Chondrocyte (in vitro differentiated cells): Measurements from ENCODE around the gene FAM50B. TPM values are rescaled to one million over a fixed set of nuclear protein-coding genes. Genes with fewer than 3 reads are reported as not detected.
A peak's percentile ranks its signal among the peaks of the same experiment; 100 is the strongest.

Experiments
- DNase-seq: peaks from one replicate; pipeline ENCODE4 v3.0.0; 2021; ENCODE audit warnings: mixed read lengths, low spot score
- H3K27ac Mint-ChIP-seq: one replicate; pipeline ENCODE4 v1.8.0; 2021; ENCODE audit warnings: mild to moderate bottlenecking, moderate library complexity, mixed read lengths; ENCODE audit not compliant: unreplicated experiment
- H3K27me3 Mint-ChIP-seq: 2 replicates; pipeline ENCODE4 v1.8.0; 2021; ENCODE audit warnings: low read depth, mixed read lengths
- H3K36me3 Mint-ChIP-seq: 2 replicates; pipeline ENCODE4 v1.8.0; 2021; ENCODE audit warnings: low read depth, mixed read lengths
- H3K4me1 Mint-ChIP-seq: 2 replicates; pipeline ENCODE4 v1.8.0; 2021; ENCODE audit warnings: low read depth, mild to moderate bottlenecking, mixed read lengths
- H3K4me3 Mint-ChIP-seq: one replicate; pipeline ENCODE4 v1.8.0; 2021; ENCODE audit warnings: mild to moderate bottlenecking, moderate library complexity, mixed read lengths; ENCODE audit not compliant: unreplicated experiment
- H3K9me3 Mint-ChIP-seq: 2 replicates; pipeline ENCODE4 v1.8.0; 2021; ENCODE audit warnings: low read depth, mixed read lengths
- CTCF ChIP-seq: fragments of 200-600 bp; sonication (generic); IDR thresholded peaks from 2 replicates; pipeline ENCODE4 v1.5.0; 2021; ENCODE audit warnings: antibody characterized with exemption, mild to moderate bottlenecking, moderate library complexity
- total RNA-seq: library from RNA; stranded (reverse); gene quantifications from 3 replicates; pipeline ENCODE4 v1.2.1, GENCODE V29; 2021

FAM50B gene
- total RNA-seq, 1 donor from 2014 or later: 1.8 TPM

DNA sequence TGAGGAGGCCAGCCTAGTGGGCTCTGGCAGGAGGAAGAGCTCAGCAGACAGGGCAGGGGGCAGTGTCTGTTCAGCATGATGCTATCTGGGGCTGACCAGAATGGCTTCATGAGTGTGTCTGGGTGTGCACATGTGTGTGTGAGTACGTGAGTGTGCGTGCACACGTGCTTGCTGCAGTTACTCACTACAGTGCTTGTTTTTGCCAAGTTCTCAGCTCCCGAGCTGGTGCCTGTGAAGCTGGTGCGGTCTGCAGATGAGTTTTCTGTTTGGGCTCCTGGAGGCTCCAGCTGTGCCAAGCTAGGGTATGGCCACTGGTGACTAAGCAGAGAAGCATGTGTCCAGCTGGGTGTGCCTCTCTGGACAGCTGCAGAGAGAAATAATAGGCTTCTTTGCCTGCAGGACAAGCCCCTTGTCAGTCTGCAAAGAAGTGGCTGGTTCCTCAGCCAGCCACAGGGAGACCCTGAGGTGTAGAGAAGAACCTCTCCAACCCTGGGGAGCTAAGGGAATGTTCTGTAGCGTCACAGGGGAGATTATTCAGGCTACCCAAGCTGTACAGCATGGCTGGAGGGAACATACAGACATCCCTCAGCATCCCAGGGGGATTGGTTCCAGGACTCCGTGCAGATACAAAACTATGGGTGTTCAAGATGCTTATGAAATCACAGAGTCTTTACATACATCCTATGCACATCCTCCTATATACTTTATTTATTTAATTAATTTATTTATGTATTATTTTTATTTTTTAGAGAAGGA is 40.2 kb upstream of the FAM50B start:
- H3K4me1 Mint-ChIP-seq: peaks cover 74% of the 10 kb centered on the region
- no peak overlapping the region for H3K4me3 Mint-ChIP-seq
- no peaks in the 10 kb centered on the region for H3K9me3 Mint-ChIP-seq
- peak; percentile 69 for TF ChIP-seq CTCF
- H3K36me3 Mint-ChIP-seq: no peaks in the 10 kb centered on the region
- no peak for DNase-seq
- peak overlapping the region; percentile 94 for H3K27ac Mint-ChIP-seq
- no peaks in the 10 kb centered on the region for H3K27me3 Mint-ChIP-seq

- TF ChIP-seq CTCF: no peak
- H3K9me3 Mint-ChIP-seq: no peaks in the 10 kb centered on the region
- H3K4me3 Mint-ChIP-seq: no peak overlapping the region
- no peaks in the 10 kb centered on the region for H3K36me3 Mint-ChIP-seq
- no peaks in the 10 kb centered on the region for H3K27me3 Mint-ChIP-seq
- peak overlapping the region; percentile 91 for H3K27ac Mint-ChIP-seq
- no peak for DNase-seq
- H3K4me1 Mint-ChIP-seq: peaks cover 73% of the 10 kb centered on the region
Observed at GRCh38 chr6:3809515-3809891, 39.7 kb upstream of the FAM50B start.

GRCh38 chr6:3809982-3810381 is 39.2 kb upstream of the FAM50B start:
- Mint-ChIP-seq H3K36me3 (no peaks in the 10 kb centered on the region), H3K9me3 (no peaks in the 10 kb centered on the region), H3K4me1 (peaks cover 72% of the 10 kb centered on the region), H3K27me3 (no peaks in the 10 kb centered on the region), H3K4me3 (no peak overlapping the region), H3K27ac (peak overlapping the region; percentile 63)
- DNase-seq: no peak
- TF ChIP-seq CTCF: no peak

GRCh38 chr6:3811191-3811590 is 38.0 kb upstream of the FAM50B start:
- H3K27me3 Mint-ChIP-seq: no peaks in the 10 kb centered on the region
- H3K4me1 Mint-ChIP-seq: peaks cover 66% of the 10 kb centered on the region
- TF ChIP-seq CTCF: no peak
- H3K27ac Mint-ChIP-seq: peak overlapping the region; percentile 57
- no peaks in the 10 kb centered on the region for H3K36me3 Mint-ChIP-seq
- DNase-seq: no peak
- H3K9me3 Mint-ChIP-seq: no peaks in the 10 kb centered on the region
- H3K4me3 Mint-ChIP-seq: no peak overlapping the region

DNA sequence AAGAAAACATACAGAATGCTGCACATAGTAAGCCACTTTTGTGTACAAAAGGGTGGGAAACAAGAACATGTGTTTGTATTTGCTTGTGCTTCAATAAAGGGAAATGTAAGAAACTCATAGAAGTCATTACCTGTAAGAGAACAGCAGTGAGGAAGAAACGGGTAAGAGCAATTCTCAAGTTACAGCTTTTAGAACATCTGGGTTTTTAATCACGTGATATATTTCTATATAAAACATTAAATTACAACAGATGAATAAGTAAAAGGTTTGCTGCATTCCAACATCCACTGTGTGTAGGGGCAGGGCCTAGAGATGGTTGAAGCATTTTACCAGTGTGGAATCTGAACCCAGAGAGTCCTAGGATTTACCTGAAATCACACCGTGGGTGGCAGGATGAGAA is 36.6 kb upstream of the FAM50B start:
- H3K27me3 Mint-ChIP-seq: no peaks in the 10 kb centered on the region
- H3K9me3 Mint-ChIP-seq: no peaks in the 10 kb centered on the region
- no peak for TF ChIP-seq CTCF
- H3K4me3 Mint-ChIP-seq: no peak overlapping the region
- peaks cover 61% of the 10 kb centered on the region for H3K4me1 Mint-ChIP-seq
- no peaks in the 10 kb centered on the region for H3K36me3 Mint-ChIP-seq
- DNase-seq: no peak
- peak overlapping the region; percentile 87 for H3K27ac Mint-ChIP-seq
